ENCODE measurements around the gene PLAGL1.

The PLAGL1 gene

DNA sequence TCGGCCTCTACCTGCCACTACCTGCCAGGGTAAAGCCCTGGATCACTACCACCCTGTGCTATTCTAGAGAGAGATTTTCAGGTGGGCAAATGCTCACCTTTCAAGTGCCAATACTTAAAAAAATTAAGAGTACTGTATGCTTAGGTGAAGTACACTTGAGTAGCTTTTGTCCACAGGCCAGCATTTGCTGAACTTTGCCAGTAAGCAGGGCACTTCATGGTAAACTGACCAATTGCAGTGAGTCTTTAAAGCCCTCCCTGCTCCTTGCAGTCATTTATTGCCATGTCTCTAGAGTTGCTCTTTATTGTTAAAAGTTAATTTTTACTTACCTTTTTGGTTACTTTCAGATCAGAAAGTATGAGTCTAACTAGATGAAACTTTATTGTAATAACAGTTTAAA, 58.5 kb downstream of the PLAGL1 start:
- DNase-seq (ENCODE audit: extremely low read depth, low read depth), result no peak
- TF ChIP-seq, protein P1, sequence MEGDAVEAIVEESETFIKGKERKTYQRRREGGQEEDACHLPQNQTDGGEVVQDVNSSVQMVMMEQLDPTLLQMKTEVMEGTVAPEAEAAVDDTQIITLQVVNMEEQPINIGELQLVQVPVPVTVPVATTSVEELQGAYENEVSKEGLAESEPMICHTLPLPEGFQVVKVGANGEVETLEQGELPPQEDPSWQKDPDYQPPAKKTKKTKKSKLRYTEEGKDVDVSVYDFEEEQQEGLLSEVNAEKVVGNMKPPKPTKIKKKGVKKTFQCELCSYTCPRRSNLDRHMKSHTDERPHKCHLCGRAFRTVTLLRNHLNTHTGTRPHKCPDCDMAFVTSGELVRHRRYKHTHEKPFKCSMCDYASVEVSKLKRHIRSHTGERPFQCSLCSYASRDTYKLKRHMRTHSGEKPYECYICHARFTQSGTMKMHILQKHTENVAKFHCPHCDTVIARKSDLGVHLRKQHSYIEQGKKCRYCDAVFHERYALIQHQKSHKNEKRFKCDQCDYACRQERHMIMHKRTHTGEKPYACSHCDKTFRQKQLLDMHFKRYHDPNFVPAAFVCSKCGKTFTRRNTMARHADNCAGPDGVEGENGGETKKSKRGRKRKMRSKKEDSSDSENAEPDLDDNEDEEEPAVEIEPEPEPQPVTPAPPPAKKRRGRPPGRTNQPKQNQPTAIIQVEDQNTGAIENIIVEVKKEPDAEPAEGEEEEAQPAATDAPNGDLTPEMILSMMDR (IDR thresholded peaks at IDR 0.05; ENCODE audit: low read depth, low read length), result no peak

DNA sequence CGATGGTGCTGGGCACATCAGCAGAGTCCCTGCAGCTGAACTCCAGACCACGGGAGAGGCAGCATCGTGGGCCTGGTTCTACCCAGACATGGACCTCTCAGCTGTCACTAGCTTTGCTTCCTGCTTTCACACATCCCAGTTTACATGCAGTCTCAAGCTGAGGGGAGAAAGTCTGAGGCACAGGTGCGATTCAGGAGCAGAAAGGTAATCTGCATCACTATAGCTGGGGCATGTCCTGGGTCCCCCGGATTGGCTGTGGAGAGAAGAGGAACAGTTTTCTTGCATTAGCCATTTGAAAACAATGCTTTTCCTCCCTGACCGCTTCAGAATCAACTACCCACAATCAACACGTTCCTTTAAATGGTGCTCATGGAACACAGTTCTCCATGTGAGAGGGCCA, 59.9 kb downstream of the PLAGL1 start:
- TF ChIP-seq, protein P1 (IDR thresholded peaks at IDR 0.05; ENCODE audit: low read depth, low read length), result no peak
- DNase-seq (ENCODE audit: extremely low read depth, low read depth), result no peak

DNA sequence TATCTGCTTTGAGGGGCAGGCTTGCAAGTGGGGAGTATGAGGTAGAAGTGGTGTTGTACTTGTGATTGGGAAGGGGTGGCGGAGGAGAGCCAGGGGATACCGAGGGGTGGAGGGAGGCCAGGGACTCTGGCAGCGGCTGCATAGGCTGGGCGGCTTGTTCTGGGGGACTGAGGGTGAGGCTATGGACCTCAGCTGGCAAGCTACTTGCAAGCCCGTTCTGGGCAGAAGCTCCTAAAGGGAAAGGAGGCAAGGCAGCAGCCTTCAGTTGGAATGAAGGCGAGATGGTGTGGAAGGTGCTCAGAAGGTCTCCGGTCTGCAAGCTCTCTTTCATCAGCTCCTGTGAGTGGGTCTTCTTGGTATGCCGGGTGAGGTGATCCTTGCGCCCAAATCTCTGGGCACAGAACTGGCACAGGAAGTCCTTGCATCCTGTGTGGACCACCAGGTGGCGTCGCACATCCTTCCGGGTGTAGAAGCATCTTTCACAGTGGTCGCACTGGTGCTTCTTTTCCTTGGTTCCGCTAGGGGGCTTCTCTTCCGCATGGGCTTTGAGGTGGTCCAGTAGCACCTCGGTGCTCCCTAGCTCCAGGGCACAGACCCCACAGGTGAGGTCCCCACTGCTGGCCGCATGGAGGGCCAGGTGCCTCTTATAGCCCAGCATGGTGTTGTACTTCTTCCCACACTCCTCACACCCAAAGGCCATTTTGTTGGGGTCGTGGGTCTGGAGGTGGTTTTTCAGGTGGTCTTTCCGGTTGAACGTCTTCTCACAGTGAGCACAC, 66.0 kb downstream of the PLAGL1 start:
- DNase-seq (ENCODE audit: extremely low read depth, low read depth), result no peak
- TF ChIP-seq, protein P1 (IDR thresholded peaks at IDR 0.05; ENCODE audit: low read depth, low read length), result peak; percentile 73

DNA sequence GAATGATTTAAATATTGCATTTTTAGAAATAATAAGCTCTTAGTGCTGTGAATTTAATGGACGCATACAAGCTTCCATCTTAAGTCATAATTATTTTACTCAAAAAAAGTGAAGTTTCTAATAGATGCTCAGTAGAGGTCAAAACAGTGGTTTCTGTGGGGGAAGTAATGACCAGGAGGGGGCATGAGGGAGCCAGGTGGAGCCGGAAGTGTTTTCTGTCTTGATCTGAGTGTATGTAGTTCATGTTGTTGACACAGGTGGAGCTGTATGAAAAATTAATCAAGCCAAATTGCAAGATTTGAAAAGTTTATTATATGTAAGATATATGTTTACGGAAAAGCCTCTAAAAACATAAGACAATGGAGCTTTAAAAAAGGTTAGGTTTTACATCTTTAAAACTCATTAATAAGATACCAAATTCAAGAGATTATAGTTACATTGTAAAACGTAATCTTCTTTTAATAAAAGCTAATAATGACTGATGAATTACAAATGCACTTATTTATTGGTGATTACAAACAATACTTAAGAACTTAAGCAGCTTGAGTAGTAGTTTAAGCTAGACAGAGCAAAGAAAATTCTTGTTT, 68.0 kb downstream of the PLAGL1 start:
- DNase-seq (ENCODE audit: extremely low read depth, low read depth), result no peak
- TF ChIP-seq, protein P1 (IDR thresholded peaks at IDR 0.05; ENCODE audit: low read depth, low read length), result peak; percentile 67

DNA sequence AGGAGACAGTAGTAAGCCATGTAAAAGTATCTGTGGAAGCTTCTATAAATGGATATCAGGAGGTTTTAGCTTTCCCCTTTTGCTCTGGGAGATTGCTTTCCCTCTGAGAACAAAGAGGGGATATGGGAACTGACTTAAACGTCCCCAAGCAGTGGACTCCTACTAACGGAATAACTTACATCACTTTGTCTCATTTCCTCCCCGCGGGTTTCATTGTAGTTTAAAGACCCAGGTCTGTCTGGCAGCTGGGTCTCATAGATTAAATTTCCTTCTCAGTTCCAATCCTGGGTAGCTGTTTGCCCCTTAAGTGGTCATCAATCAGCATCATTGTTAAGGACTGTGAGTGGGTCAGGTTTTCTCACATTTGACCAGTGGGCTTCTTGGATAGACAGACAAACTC, 68.7 kb downstream of the PLAGL1 start:
- TF ChIP-seq, protein P1 (IDR thresholded peaks at IDR 0.05; ENCODE audit: low read depth, low read length), result no peak
- DNase-seq (ENCODE audit: extremely low read depth, low read depth), result no peak

DNA sequence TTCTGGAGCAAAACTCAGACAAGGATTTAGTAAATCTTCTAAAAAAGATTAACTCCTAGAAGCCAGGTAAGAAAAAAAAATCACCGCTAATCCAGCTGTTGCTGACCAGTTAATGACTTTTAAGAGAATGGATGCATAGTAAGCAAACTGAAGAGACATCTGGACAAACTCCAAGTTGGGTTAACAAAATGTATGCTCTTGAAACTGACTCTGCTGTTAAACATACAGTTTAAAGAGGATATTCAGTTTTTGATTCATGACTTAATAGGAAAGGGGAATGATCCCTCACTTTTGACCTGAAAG, 70.4 kb downstream of the PLAGL1 start:
- no peak for DNase-seq (ENCODE audit: extremely low read depth, low read depth)
- TF ChIP-seq, protein P1 (IDR thresholded peaks at IDR 0.05; ENCODE audit: low read depth, low read length), result no peak

DNA sequence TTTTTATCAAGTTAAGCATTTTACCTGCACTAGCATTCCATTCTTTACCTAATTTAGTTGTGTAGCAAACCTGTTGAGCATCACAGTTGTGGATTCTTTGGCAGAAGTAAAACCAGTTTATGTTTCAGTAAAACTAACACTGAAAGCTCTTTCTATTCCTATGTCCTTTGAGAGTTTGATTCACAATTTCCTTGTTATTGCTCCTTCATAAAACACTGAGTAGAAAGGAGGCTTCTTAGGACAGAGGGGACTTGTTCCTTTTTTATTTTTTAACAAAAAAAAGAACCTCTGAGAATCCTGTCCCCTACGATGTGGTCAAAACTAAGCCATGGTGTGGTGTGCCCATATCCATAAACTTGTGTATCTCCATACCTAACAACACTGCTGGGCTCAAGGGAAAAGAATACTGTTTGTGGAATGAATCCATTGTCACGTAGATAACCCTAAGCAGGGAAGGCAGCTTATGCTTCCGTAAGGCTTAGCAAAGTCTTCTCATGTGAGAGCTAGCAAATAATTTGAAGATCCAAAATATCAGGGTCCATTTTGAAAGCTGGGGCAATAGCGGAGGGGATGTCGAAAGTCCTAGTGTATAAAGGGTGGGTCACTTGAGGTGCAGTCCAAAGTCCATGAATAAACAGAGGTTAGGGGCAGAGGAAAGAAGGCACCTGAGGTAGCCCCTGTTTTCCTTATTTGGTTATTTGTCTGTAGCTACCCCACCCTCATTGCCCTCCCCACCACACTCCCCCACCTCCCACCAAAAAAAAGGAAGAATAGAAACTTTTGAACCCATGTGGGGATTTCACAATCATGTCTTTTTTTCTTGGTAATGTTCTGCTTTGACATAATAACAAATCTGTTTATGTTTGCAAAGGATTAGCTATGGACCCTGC, 71.0 kb downstream of the PLAGL1 start:
- DNase-seq (ENCODE audit: extremely low read depth, low read depth), result no peak
- TF ChIP-seq, protein P1 (IDR thresholded peaks at IDR 0.05; ENCODE audit: low read depth, low read length), result no peak
